BLaER1 treated with 17β-estradiol and CSF1 and Interleukin-3, amounts not matched to agents 10 nM and 100 nM (cell line): ENCODE measurements around the gene WDR81.

ENCODE experiments used
- H3K27ac ChIP-seq, 11 experiments: shearing (Covaris generic); formaldehyde crosslinking; 2 replicates each; pipeline ENCODE4 v1.8.1; 2022
- H3K27me3 ChIP-seq, 11 experiments: shearing (Covaris generic); formaldehyde crosslinking; 2 replicates each; pipeline ENCODE4 v1.8.1; 2022
- H3K36me3 ChIP-seq, 11 experiments: shearing (Covaris generic); formaldehyde crosslinking; 2 replicates each; pipeline ENCODE4 v1.8.1; 2022
- H3K4me1 ChIP-seq, 10 experiments: shearing (Covaris generic); formaldehyde crosslinking; 2 replicates each; pipeline ENCODE4 v1.8.1; 2022
- H3K4me2 ChIP-seq, 11 experiments: shearing (Covaris generic); formaldehyde crosslinking; 2 replicates each; pipeline ENCODE4 v1.8.1; 2022
- H3K4me3 ChIP-seq, 10 experiments: shearing (Covaris generic); formaldehyde crosslinking; 2 replicates each; pipeline ENCODE4 v1.8.1; 2022
- H3K9ac ChIP-seq, 11 experiments: shearing (Covaris generic); formaldehyde crosslinking; 2 replicates each; pipeline ENCODE4 v1.8.1; 2022
- H3K9me3 ChIP-seq, 11 experiments: shearing (Covaris generic); formaldehyde crosslinking; replicated peaks in 1 of 11; 2 replicates each; pipeline ENCODE4 v1.8.1; 2022
- H4K20me1 ChIP-seq, 11 experiments: shearing (Covaris generic); formaldehyde crosslinking; 2 replicates each; pipeline ENCODE4 v1.8.1; 2022
- Cebpa-rat ChIP-seq, 11 experiments: shearing (Covaris generic); IDR thresholded peaks; 2 replicates each; pipeline ENCODE4 v1.8.1; 2022

The WDR81 gene

GRCh38 chr17:1773696-1774181, 49.2 kb downstream of the WDR81 start:
- Histone ChIP-seq H3K27ac (peak overlapping the region in 6 of 11 experiments; percentile 26 to 50 (median 32); a peak in 11 of 22 replicates), H3K9ac (no peak overlapping the region), H3K27me3 (no peaks in the 10 kb centered on the region), H3K9me3 (0 out of 22 replicates have a peak, but pooled peaks cover 0 to 5% (median 0%) of the 10 kb centered on the region in 11 experiments), H3K4me3 (no peak overlapping the region), H4K20me1 (no peaks in the 10 kb centered on the region), H3K4me2 (peak overlapping the region in 8 of 11 experiments; percentile 3 to 93 (median 58); a peak in 10 of 22 replicates), H3K36me3 (peaks cover 33 to 59% (median 36%) of the 10 kb centered on the region in 11 experiments), H3K4me1 (peaks cover 55 to 75% (median 64%) of the 10 kb centered on the region in 10 experiments)
- TF ChIP-seq Cebpa-rat (IDR thresholded peaks at IDR 0.05), result no peak

- Histone ChIP-seq H3K9ac (peak overlapping the region in 1 of 11 experiments; percentile 12; a peak in 1 of 22 replicates), H3K4me2 (peak overlapping the region; percentile 24 to 89 (median 50); a peak in 18 of 22 replicates), H3K27ac (peak overlapping the region in 8 of 11 experiments; percentile 5 to 51 (median 30); a peak in 11 of 22 replicates), H4K20me1 (no peaks in the 10 kb centered on the region), H3K27me3 (no peaks in the 10 kb centered on the region), H3K4me3 (no peak overlapping the region), H3K9me3 (0 out of 22 replicates have a peak, but pooled peaks cover 0 to 5% (median 0%) of the 10 kb centered on the region in 11 experiments), H3K36me3 (peaks cover 35 to 66% (median 40%) of the 10 kb centered on the region in 11 experiments), H3K4me1 (peaks cover 55 to 75% (median 63%) of the 10 kb centered on the region in 10 experiments)
- TF ChIP-seq Cebpa-rat (IDR thresholded peaks at IDR 0.05), result no peak
Observed at GRCh38 chr17:1774390-1775176, 50.1 kb downstream of the WDR81 start.

GRCh38 chr17:1776328-1776727, 51.8 kb downstream of the WDR81 start:
- H3K4me3 ChIP-seq, result no peak overlapping the region
- no peak overlapping the region; a peak in 1 of 22 replicates for H3K9ac ChIP-seq
- H3K9me3 ChIP-seq, result 0 out of 22 replicates have a peak, but pooled peaks cover 0 to 5% (median 0%) of the 10 kb centered on the region in 11 experiments
- H4K20me1 ChIP-seq, result no peaks in the 10 kb centered on the region
- no peak overlapping the region for H3K4me2 ChIP-seq
- TF ChIP-seq Cebpa-rat (IDR thresholded peaks at IDR 0.05), result no peak
- peaks cover 37 to 81% (median 45%) of the 10 kb centered on the region in 11 experiments for H3K36me3 ChIP-seq
- H3K27me3 ChIP-seq, result no peaks in the 10 kb centered on the region
- 0 out of 22 replicates have a peak overlapping the region, but pooled peaks of 1 of the 11 experiments have one; percentile 9 for H3K27ac ChIP-seq
- peaks cover 48 to 75% (median 62%) of the 10 kb centered on the region in 10 experiments for H3K4me1 ChIP-seq

DNA sequence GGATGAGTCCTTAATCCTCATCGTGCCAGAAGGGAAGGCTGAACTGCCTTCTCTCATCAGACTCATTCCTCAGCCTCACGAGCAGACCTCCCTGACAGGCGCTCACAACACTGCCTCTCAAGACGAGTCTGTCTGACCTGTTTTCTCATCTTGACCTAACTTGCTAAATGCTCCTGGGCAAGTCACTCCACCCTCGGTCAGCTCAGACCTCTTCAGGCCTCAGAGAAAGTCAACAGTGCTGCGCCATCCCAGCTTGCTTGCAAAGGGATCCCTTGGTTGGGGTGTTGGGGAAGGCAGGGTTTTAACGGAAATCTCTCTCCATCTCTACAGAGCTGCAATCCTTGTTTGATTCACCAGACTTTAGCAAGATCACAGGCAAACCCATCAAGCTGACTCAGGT, 52.4 kb downstream of the WDR81 start:
- peaks cover 48 to 75% (median 62%) of the 10 kb centered on the region in 10 experiments for H3K4me1 ChIP-seq

DNA sequence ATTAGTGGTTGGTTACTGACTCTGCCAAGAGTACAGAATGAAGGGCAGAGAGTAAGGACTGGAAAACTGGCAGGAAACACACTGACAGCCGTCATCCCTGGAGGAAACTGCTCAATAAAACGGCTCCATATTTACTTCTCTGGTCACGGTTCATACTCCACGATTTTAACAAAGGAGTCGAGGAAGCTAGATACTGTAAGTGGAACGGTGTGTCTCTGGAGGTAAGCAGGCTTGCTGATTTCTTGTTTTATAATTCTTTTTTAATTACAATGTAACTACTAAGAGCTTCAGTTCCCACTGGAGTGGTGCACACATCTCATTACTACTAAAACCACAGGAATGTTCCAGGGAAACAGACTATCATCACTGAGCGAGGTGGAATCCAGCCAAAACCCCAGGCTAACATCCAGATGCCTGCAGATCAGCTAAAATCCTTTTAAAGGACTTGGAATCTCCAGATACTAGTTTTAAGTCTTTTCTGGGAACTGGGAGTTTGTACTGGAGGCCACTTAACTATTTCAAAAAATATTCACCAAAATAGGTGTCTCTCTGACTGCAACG, 55.1 kb downstream of the WDR81 start:
- Histone ChIP-seq H3K4me2 (peak overlapping the region; percentile 35 to 70 (median 62)), H3K4me1 (peaks cover 46 to 77% (median 70%) of the 10 kb centered on the region in 10 experiments), H3K27me3 (no peaks in the 10 kb centered on the region), H3K9me3 (0 out of 22 replicates have a peak, but pooled peaks cover 0 to 5% (median 0%) of the 10 kb centered on the region in 11 experiments), H3K4me3 (no peak overlapping the region), H3K27ac (peak overlapping the region in 10 of 11 experiments; percentile 8 to 67 (median 56); a peak in 18 of 22 replicates), H4K20me1 (no peaks in the 10 kb centered on the region), H3K36me3 (peaks cover 40 to 74% (median 52%) of the 10 kb centered on the region in 11 experiments), H3K9ac (peak overlapping the region; percentile 20 to 56 (median 40); a peak in 16 of 22 replicates)
- no peak for TF ChIP-seq Cebpa-rat (IDR thresholded peaks at IDR 0.05)

More for the DNA sequence above, 52.4 kb downstream of the WDR81 start:
- H3K36me3 ChIP-seq, result peaks cover 40 to 86% (median 49%) of the 10 kb centered on the region in 11 experiments
- no peaks in the 10 kb centered on the region for H3K27me3 ChIP-seq
- no peak for TF ChIP-seq Cebpa-rat (IDR thresholded peaks at IDR 0.05)
- no peak overlapping the region for H3K9ac ChIP-seq
- no peaks in the 10 kb centered on the region for H4K20me1 ChIP-seq
- H3K9me3 ChIP-seq, result 0 out of 22 replicates have a peak, but pooled peaks cover 0 to 5% (median 0%) of the 10 kb centered on the region in 11 experiments
- H3K27ac ChIP-seq, result peak overlapping the region in 1 of 11 experiments; percentile 9; a peak in 1 of 22 replicates
- no peak overlapping the region for H3K4me3 ChIP-seq
- H3K4me2 ChIP-seq, result no peak overlapping the region

GRCh38 chr17:1782171-1782567, 57.7 kb downstream of the WDR81 start:
- H3K4me3 ChIP-seq, result peak overlapping the region in 8 of 10 experiments; percentile 24 to 61 (median 39); a peak in 12 of 20 replicates
- H3K4me2 ChIP-seq, result peak overlapping the region; percentile 87 to 97 (median 89)
- no peaks in the 10 kb centered on the region for H3K9me3 ChIP-seq
- H3K36me3 ChIP-seq, result peaks cover 40 to 74% (median 50%) of the 10 kb centered on the region in 11 experiments
- peaks cover 53 to 67% (median 58%) of the 10 kb centered on the region in 10 experiments for H3K4me1 ChIP-seq
- H3K9ac ChIP-seq, result peak overlapping the region; percentile 75 to 93 (median 83); a peak in 21 of 22 replicates
- H3K27me3 ChIP-seq, result no peaks in the 10 kb centered on the region
- peak overlapping the region; percentile 74 to 98 (median 92); a peak in 21 of 22 replicates for H3K27ac ChIP-seq
- TF ChIP-seq Cebpa-rat (IDR thresholded peaks at IDR 0.05), result no peak
- 0 out of 22 replicates have a peak, but pooled peaks cover 0 to under 1% (median 0%) of the 10 kb centered on the region in 11 experiments for H4K20me1 ChIP-seq

DNA sequence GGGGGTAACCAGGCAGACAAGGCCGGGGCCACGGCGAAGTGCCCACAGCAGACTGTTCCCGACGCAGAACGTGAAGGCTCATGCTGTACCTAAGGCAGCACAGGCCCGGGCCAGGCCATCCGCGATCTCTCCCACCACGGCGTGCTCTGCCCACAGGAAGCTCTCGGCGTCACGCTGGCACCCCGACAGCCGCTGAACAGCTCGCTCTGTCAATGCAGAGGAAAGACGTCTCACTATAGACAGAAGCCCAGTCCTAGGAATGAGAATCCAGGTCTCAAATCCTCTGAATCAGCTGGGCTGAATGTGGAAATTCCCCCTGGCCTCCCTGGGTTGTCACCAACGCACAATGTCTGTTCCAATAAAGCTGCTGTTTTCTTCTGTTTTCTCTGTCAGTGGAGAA, 58.8 kb downstream of the WDR81 start:
- no peak for TF ChIP-seq Cebpa-rat (IDR thresholded peaks at IDR 0.05)
- Histone ChIP-seq H3K4me1 (peaks cover 53 to 74% (median 58%) of the 10 kb centered on the region in 10 experiments), H4K20me1 (0 out of 22 replicates have a peak, but pooled peaks cover 0 to 3% (median 0%) of the 10 kb centered on the region in 11 experiments), H3K9me3 (no peaks in the 10 kb centered on the region), H3K27me3 (no peaks in the 10 kb centered on the region), H3K27ac (peak overlapping the region; percentile 74 to 98 (median 92)), H3K36me3 (peaks cover 32 to 74% (median 48%) of the 10 kb centered on the region in 11 experiments), H3K4me3 (peak overlapping the region in 9 of 10 experiments; percentile 13 to 61 (median 40); a peak in 17 of 20 replicates), H3K4me2 (peak overlapping the region; percentile 87 to 97 (median 89)), H3K9ac (peak overlapping the region; percentile 75 to 93 (median 83))
